Measurements from ENCODE around the gene MOB3C.
A peak's percentile ranks its signal among the peaks of the same experiment; 100 is the strongest.

The MOB3C gene

GRCh38 chr1:46649764-46650163, 33.2 kb upstream of the MOB3C start:
- in situ Hi-C loops (cut with HindIII; ENCODE audit: low sequenced_read_pairs), result no loop called here
- TF ChIP-seq, protein P1, sequence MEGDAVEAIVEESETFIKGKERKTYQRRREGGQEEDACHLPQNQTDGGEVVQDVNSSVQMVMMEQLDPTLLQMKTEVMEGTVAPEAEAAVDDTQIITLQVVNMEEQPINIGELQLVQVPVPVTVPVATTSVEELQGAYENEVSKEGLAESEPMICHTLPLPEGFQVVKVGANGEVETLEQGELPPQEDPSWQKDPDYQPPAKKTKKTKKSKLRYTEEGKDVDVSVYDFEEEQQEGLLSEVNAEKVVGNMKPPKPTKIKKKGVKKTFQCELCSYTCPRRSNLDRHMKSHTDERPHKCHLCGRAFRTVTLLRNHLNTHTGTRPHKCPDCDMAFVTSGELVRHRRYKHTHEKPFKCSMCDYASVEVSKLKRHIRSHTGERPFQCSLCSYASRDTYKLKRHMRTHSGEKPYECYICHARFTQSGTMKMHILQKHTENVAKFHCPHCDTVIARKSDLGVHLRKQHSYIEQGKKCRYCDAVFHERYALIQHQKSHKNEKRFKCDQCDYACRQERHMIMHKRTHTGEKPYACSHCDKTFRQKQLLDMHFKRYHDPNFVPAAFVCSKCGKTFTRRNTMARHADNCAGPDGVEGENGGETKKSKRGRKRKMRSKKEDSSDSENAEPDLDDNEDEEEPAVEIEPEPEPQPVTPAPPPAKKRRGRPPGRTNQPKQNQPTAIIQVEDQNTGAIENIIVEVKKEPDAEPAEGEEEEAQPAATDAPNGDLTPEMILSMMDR (IDR thresholded peaks at IDR 0.05; ENCODE audit: low read depth, low read length, missing control alignments), result no peak
- no peak for DNase-seq (ENCODE audit: low read depth)
- H3K4me3 ChIP-seq (ENCODE audit: low read depth, low read length), result no peak overlapping the region

DNA sequence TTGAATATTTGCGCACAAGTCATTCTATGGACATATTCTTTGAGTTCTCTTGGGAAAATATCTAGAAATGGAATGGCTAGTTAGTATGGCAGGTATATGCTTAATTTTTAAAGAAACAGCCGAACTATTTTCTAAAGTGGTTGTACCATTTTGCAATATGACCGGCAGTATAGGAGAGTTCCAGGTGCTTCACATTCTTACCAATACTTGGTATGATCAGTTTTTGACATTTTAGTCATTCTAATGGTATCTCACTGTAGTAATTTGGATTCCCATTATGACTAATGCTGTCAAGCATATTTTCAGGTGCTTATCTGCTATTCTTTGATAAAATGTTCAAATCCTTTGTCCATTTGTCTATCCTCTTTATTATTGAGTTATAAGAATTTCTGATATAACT, 31.0 kb upstream of the MOB3C start:
- in situ Hi-C loops (cut with HindIII; ENCODE audit: low sequenced_read_pairs), result no loop called here
- TF ChIP-seq, protein P1 (IDR thresholded peaks at IDR 0.05; ENCODE audit: low read depth, low read length, missing control alignments), result no peak
- DNase-seq (ENCODE audit: low read depth), result no peak
- no peak overlapping the region for H3K4me3 ChIP-seq (ENCODE audit: low read depth, low read length)

- in situ Hi-C loops (cut with HindIII; ENCODE audit: low sequenced_read_pairs), result no loop called here
- H3K4me3 ChIP-seq (ENCODE audit: low read depth, low read length), result no peak overlapping the region
- TF ChIP-seq, protein P1 (IDR thresholded peaks at IDR 0.05; ENCODE audit: low read depth, low read length, missing control alignments), result no peak
- no peak for DNase-seq (ENCODE audit: low read depth)
These were observed 30.2 kb upstream of the MOB3C start for GRCh38 chr1:46646844-46647243.

GRCh38 chr1:46646331-46646730, 29.7 kb upstream of the MOB3C start:
- DNase-seq (ENCODE audit: low read depth), result no peak
- in situ Hi-C loops (cut with HindIII; ENCODE audit: low sequenced_read_pairs), result no loop called here
- TF ChIP-seq, protein P1 (IDR thresholded peaks at IDR 0.05; ENCODE audit: low read depth, low read length, missing control alignments), result no peak
- no peak overlapping the region for H3K4me3 ChIP-seq (ENCODE audit: low read depth, low read length)

DNA sequence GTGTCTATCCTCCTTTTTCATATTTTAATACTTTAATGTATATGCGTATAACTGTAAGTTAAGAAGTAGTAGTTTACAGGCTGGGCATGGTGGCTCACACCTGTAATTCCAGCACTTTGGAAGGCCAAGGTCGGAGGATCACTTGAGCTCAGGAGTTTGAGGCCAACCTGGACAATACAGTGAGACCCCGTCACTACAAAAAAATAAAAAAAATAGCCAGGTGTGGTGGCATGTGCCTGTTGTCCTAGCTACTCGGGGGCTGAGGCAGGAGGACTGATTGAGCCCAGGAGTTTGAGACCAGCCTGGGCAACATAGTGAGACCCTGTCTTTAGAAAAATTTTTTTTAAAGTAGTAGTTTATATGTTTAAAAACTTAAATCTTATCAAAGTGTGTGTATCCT, 29.2 kb upstream of the MOB3C start:
- no peak overlapping the region for H3K4me3 ChIP-seq (ENCODE audit: low read depth, low read length)
- TF ChIP-seq, protein P1 (IDR thresholded peaks at IDR 0.05; ENCODE audit: low read depth, low read length, missing control alignments), result no peak
- in situ Hi-C loops (cut with HindIII; ENCODE audit: low sequenced_read_pairs), result no loop called here
- no peak for DNase-seq (ENCODE audit: low read depth)

GRCh38 chr1:46643368-46643775, 26.8 kb upstream of the MOB3C start:
- DNase-seq (ENCODE audit: low read depth), result peak; percentile 76
- TF ChIP-seq, protein P1 (IDR thresholded peaks at IDR 0.05; ENCODE audit: low read depth, low read length, missing control alignments), result no peak
- in situ Hi-C loops (cut with HindIII; ENCODE audit: low sequenced_read_pairs), result no loop called here

More at GRCh38 chr1:46643368-46643775, 26.8 kb upstream of the MOB3C start:
- H3K4me3 ChIP-seq (ENCODE audit: low read depth, low read length), result no peak overlapping the region
